C1 segment of cervical spinal cord (tissue), 14 donors: Measurements from ENCODE around the gene TJP3.
A peak's percentile ranks its signal among the peaks of the same experiment; 100 is the strongest.
"Not testable (repeated sequence)": the region's sequence is repeated elsewhere in the genome, so short reads cannot be mapped to it uniquely, and the experiment has no call there.

ENCODE experiments used
- DNase-seq, 14 donors: peaks; one replicate each; lab custom pipeline; 2025; lab: John Stamatoyannopoulos, UW

The TJP3 gene

DNA sequence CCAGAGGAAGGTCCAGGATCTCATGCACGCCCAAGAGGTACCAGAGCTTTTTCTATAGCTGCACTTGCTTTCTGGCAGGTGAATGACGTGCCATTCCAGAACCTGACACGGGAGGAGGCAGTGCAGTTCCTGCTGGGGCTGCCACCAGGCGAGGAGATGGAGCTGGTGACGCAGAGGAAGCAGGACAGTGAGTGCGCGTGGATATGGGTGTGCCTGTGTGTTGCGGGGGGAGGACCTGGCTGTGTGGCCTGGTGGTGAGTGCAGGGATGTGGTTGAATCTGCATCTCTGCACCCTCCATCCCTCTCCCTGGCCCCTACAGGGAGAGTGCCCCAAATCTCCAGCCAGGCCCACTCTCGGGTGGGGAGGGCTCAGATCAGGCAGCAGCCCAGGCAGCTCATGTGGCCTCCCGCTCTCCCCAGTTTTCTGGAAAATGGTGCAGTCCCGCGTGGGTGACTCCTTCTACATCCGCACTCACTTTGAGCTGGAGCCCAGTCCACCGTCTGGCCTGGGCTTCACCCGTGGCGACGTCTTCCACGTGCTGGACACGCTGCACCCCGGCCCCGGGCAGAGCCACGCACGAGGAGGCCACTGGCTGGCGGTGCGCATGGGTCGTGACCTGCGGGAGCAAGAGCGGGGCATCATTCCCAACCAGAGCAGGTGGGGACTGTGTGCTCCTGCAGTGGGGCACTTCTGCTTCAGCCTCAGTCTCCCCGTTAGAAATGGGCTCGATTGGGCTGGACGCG is 30.5 kb downstream of the TJP3 start:
- DNase-seq = no peak

DNA sequence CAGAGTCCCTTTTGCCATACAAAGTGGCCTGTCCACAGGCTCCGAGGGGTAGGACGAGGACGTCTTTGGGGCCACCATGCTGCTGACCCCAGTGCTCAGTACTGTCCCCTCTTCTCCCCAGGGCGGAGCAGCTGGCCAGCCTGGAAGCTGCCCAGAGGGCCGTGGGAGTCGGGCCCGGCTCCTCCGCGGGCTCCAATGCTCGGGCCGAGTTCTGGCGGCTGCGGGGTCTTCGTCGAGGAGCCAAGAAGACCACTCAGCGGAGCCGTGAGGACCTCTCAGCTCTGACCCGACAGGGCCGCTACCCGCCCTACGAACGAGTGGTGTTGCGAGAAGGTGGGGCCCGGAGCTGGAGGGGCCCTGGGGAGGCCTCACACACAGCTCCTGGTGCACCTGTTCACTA is 32.2 kb downstream of the TJP3 start:
- no peak for DNase-seq

DNA sequence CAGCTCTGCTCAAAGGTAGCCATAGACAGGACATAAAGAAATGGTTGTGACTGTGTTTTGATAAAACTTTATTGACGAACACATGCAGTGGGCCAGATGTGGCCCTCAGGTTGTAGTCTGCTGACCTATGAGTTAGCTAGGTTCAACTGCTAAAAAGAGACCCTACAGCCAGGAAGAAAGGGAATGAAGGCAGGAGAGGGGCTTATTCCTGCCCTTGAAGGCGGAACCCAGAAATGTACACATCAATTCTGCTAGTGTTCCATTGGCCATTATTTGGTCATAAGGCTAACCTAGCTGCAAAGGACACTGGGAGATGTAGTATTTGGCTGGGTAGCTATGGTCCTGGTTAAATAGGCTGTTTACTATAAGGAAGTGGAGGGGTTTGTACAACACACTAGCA is 35.3 kb downstream of the TJP3 start:
- no peak for DNase-seq

DNA sequence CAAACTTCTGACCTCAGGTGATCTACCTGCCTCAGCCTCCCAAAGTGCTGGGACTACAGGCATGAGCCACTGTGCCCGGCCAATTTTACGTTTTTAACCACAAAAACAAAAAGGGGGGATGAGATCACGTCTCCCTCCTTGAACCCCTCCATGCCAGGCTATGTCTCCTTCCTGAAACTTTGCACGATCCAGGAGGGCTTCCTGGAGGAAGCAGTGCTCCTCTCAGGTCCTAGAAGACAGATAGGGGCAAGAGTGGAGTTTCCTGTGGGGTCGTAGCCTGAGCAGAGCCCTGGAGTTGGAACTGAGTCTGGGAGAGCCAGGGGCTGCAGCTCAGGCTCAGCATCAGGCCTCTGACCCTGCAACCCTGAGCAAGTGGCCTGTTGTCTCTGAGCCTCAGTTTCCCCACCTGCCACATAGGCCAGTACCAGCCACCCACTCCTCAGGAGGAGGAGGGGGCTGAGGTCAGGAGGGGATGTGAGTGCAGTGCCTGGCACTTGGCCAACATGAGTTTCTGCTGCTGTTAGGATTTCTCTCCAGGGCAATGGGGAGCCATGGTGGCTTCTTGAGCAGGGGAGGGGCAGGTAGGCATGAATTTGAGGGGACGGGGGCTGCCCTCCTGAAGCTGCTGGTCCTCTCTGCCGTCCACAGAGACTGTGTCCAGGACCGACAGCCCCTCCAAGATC is 37.3 kb downstream of the TJP3 start:
- no peak for DNase-seq

DNA sequence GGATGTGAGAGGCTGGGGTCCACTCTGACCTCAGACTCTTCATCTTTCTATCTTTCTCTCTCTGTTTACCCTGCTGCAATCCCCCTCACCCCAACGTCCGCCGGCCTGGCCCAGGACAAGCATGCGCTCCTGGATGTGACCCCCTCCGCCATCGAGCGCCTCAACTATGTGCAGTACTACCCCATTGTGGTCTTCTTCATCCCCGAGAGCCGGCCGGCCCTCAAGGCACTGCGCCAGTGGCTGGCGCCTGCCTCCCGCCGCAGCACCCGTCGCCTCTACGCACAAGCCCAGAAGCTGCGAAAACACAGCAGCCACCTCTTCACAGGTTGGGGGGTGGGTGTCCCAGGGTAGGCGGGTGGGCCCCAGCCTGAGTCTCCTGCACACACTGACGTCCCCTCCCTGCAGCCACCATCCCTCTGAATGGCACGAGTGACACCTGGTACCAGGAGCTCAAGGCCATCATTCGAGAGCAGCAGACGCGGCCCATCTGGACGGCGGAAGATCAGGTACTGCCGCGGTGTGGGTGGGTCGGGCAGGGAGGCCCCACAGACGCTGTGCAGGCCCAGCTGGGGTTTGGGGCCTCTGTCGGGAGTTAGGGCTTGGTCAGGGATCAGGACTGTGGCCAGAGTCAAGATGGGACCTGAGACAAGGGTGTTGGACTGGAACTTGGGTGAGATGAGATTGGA is 38.3 kb downstream of the TJP3 start:
- no peak for DNase-seq

DNA sequence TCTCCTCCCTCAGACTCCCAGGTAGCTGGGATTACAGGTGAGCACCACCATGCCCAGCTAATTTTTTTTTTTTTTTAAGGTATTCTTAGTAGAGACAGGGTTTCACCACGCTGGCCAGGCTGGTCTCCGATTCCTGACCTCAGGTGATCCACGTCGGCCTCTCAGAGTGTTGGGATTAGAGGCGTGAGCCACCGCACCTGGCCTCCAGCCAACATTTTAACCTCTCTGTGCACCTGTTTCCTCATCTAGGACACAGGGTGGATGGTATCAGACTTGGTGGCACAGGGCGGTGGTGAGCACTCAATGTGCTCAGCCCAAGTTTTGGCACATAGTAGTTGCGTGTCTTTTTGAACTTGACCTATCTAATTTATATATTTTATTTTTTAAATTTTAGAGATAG is 40.8 kb downstream of the TJP3 start:
- DNase-seq = no peak

DNA sequence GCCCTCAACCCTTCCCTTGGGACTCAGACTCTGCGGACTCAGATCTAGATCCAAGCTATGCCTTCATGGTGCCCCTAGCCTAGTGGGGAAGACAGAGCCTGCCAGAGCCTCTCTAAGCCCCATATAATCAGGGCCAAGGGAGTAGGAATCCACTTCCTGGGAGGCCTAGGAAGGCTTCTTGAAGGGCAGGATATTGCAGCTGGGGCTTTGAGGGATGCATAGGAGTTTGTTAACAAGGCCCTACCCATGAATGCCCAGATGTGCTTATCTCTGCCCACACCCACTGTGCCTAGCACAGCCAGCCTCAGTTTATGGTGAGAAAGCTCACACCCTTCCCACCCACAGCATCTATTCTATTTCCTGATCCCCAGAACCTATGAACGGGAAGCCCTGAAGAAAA is 42.0 kb downstream of the TJP3 start:
- no peak for DNase-seq

DNA sequence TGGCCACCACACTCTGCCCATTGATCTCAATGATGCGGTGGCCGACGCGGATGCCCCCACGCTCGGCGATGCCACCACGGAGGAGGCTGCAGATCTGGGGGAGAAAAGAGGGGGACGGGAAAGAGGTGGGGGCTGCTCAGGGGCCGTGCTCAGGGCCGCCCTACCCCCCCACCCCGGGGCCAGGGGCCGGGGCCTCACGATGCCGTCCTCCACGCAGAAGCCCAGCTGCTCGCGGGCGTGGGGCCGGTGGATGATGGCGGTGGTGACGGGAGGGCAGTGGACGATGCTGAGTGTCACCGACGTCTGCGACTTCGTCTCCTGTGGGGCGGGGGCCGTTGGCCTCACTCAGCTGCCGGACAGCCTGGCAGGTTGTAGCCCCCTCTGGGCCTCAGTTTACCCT is 43.1 kb downstream of the TJP3 start:
- DNase-seq = no peak

DNA sequence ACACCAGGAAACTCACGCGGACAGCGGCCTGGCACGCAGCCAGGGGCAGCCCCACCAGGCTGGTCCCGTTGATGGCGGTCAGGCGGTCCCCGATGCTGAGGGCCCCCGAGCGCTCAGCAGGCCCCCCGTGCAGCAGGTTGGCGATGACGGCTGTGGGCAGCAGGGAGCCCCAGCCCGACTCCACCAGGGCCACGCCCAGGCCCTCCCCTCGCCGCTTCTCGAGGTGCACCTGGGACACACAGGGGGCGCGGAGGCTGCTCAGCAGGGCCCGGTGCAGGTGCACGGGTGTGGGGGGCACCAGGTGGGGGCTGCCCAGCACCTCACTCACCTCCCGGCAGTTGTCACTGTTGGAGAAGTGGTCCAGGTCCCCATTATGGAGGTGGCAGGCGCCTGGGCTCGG is 44.3 kb downstream of the TJP3 start:
- no peak for DNase-seq

DNA sequence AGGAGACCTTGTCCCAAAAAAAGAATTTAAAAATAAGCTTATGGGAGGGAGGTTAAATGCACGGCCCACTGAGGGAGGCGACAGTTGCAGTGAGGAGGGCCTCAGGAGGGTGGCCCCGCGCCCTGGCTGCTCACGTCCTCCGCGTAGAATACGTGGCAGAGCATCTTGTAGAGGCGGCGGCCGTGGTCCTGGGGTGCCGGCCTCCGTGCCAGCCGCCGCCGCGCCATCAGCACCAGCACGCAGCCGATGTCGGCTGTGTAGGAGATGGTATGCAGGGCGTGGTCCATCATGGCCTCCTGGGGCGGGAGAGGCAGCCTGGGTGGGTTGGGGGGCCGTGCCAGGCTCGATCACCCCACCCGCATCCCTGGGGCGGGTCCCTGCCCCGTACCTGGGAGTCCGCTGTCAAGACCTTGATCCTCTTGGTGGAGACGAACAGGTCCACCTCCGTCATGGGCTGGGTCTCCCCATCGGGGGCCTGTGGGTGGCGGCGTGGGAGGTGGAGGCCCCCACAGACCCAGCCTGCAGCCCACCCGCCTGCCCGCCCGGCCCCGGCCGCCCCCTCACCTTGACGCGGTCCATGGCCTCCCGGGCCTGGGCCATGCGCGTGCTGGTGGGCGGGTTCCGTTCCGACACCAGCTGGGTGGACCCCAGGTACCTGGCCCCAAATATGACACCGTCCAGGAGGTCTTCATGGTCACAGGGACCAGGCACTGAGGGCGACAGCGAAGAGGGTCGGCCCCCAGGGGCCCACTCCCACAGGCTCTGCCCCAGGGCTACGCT is 45.6 kb downstream of the TJP3 start:
- DNase-seq = no peak

DNA sequence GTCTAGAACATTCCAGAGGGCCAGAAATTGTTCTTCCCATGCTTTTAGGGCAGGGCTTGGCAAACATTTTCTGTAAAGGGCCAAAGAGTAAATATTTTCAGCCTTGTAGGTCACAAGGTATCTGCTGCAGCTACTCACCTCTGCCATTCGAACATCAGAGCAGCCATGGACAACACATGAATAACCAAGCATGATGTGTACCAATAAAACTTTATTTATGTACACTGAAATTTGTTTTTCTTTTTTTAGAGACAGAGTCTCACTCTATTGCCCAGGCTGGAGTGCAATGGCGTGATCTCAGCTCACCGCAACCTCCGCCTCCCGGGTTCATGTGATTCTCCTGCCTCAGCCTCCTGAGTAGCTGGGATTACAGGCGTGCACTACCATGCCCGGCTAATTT is 49.5 kb downstream of the TJP3 start:
- not testable (repeated sequence) for DNase-seq

DNA sequence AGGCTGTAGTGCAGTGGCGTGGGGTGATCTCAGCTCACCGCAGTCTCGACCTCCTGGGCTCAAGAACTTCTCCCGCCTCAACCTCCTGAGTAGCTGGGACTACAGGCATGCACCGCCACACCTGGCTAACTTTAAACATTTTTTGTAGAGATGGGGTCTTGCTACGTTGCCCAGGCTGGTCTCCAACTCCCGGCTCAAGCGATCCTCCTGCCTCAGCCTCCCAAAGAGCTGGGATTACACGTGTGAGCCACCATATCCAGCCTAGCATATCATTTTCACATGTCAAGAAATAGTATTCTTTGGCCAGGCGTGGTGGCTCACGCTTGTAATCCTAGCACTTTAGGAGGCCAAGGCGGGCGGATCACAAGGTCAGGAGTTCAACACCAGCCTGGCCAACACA is 50.1 kb downstream of the TJP3 start:
- not testable (repeated sequence) for DNase-seq

DNA sequence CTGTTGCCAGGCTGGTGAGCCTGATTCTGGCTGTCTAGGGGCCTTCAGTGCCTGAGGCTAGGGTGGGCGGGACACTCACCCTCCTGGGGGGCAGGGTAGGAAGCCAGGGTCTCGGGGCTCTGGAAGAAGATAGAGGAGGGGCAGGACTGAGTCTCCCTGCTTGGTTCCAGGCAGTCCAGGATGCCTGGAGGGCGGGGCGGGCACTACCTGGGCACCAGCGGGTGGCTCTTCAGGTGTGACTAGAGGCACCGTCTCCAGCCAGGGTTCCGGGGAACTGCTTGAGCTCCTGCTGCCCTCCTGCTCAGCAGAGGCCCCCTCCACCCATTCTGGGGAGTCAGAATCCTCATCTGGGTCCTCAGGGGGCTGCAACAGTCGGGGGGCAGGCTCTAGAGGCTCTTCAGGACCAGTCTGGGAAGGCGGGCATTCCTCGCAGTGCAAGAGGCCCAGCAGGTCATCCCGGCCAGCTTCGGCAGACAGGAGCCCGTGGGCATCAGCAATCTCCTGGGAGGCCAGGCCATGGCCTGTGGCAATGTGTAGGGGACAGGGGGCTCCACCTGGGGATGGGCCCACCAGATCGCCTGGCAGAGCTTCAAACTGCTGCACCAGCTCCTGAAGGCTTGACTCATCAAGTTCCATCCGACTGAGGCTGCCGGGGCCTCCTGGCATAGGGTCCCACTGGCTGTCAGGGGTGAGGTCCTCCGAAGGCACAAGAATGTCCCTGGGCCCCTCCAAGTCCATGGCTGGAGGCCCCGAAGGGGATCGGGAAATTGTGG is 51.5 kb downstream of the TJP3 start:
- peak in 3 of 14 donors; percentile 17 to 78 (median 31) for DNase-seq

DNA sequence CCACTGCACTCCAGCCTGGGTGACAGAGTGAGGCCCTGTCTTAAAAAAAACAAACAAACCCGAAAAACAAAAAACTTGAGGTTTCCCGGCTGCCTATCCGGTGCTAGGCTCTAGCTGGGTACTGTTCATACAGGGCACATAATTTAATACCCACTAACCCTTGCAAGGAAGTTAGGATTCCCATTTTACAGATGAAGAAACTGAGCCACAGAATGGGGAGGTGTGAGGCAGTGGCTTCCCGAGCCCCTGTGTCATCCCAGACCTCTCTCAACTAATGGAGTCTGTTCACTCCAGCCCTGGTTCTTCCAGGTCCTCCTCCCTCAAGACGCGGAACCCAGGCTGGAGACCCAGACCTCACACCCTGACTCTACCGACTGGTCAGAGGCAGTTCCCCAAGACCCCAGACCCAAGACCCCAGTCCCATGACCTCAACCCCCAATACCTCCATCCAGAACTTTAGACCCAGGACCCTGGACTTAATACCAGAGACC is 52.7 kb downstream of the TJP3 start:
- no peak for DNase-seq

DNA sequence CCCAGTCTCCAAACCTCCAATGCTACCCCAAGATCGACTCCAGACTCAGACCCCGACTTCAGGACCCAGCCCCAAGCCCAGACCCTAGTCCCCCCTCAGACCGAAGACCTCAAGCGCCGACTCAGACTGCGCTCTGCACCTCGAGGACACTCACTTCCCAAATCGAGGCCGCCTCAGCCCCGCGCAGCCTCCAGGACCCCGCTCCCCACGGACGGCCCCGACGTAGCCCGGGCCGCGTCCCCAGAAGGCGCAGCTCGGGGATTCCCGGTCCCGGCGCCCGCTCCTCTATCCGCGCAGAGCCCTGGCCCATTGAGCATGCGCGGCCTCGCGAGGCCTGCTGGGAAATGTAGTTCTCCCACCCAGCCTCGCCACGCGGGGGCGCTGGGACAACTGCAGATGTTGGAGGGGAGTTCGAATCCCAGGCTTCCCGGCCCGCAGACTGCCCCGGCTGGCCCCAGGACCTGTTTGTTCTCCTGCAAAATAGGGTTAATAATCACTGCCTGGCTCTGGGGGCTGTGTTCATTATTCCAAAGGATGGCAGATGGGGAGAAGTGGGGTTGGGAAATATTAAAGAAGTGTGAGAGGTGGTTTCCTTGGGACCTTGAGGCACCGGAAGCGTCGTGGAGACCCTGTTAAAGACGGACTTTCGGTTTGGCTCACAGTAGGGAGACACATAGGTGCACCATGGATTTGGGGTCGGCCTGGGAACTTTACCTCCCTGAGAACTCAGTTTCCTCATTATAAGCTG is 53.4 kb downstream of the TJP3 start, which contains the start of gene APBA3:
APBA3 (minus strand) TSS at position 311 of the 748 bp plus-strand sequence. CDS start 1,428 bp downstream, outside the sequence.
- peak; percentile 29 to 94 (median 82) for DNase-seq

DNA sequence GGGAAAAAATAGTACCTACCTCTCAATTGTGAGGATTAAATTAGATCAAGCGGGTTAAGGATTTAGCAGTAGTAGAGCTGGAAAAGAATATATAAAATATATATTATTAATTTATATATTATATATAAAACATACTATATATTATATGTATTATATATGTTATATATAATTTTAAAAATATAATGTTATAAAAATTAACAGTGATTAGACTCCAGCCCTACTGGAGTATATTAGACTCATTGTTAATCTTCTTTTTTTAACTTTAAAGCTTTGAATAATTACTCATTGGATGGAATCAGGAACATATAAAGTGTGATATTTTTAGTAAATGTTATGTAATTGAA is 53.9 kb downstream of the TJP3 start:
- DNase-seq = no peak

DNA sequence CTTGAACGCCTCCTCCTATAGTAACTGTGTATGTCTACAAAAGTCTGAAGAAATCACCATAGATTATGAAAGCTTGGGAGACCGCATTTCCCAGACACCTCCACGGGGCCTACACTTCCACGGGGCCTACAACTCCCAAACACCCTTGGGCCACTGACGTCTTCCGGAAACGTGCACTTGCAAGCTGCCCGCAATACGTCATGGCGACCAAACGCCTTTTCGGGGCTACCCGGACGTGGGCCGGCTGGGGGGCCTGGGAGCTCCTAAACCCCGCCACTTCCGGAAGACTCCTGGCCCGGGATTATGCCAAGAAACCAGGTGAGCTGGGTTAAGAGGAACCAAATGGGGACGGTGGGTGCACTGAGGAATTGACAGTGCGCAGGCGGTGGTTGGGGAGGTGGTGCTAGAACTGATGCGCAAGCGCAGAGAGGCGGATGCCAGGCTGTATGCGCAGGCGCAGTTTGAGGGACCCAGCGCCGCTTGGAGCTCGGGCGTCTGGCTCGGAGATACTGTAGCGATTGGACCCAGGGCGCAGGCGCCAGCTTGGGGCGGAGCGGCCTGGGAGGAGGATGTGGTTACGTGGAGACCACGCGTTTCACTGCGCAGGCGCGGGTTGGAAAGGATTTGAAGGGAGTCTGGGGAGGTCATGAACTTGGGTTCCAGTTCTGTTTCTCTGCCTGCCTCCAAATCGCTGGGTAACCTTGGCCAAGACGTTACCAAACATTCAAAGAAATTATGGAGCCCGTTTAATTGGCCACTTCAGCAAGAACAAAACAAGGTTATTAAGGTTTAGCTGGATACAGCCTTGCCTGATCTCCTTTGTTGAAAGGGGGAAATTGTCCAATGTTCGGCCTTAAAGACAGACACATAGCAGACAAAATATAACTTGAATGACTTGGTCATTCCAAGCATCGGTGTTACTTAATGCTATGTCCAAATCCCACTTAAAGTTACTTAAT is 54.6 kb downstream of the TJP3 start, which contains the start of gene MRPL54:
MRPL54 (plus strand) TSS at position 182 of the 959 bp plus-strand sequence; CDS start at position 201, 19 bp downstream.
- peak; percentile 99 to 100 (median 99) for DNase-seq

DNA sequence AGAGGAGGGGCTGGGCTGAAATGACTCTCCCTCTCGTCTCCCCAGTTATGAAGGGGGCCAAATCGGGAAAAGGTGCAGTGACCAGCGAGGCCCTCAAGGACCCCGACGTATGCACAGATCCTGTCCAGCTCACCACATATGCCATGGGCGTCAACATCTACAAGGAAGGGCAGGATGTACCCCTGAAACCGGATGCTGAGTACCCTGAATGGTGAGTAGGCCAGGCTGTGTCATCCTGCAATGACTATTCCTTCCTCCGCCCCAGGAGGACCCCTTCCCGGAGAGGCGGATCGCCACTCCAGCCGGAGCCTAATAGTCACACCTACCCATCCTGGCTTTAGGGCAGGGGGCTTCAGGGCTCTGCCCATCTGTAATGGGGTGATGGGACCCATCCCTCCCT is 56.9 kb downstream of the TJP3 start:
- no peak for DNase-seq

DNA sequence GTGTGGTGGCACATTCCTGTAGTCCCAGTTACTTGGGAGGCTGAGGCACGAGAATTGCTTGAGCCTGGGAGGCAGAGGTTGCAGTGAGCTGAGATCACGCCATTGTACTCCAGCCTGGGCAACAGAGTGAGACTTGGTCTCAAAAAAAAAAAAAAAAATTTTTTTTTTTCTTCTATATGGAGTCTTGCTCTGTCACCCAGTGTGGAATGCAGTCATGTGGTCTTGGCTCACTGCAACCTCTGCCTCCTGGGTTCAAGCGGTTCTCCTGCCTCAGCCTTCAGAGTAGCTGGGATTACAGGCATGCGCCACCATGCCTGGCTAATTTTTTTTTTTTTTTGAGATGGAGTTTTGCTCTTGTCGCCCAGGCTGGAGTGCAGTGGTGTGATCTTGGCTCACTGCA is 57.6 kb downstream of the TJP3 start:
- not testable (repeated sequence) for DNase-seq
